DOHH2 (cell line): Measurements from ENCODE around the gene GLDC.

Experiments
- CTCF ChIP-seq: fragments of 200-600 bp; sonication (generic); IDR thresholded peaks from one replicate; pipeline ENCODE4 v1.5.1; 2014; ENCODE audit warnings: antibody characterized with exemption, mild to moderate bottlenecking, low read depth, low read length; ENCODE audit not compliant: poor library complexity, severe bottlenecking
- EZH2phosphoT487 ChIP-seq: fragments of 200-600 bp; sonication (generic); IDR thresholded peaks from 2 replicates; pipeline ENCODE4 v1.6.1; 2017; ENCODE audit warnings: borderline replicate concordance, mild to moderate bottlenecking, antibody characterized with exemption, low read length, moderate library complexity, mixed read lengths

- TF ChIP-seq CTCF: no peak
- no peak for TF ChIP-seq EZH2phosphoT487
These were observed 133.4 kb downstream of the GLDC start for GRCh38 chr9:6512085-6512657.
